Mononuclear cell (primary cell): ENCODE data around the gene MAGEA2B. TPM values are rescaled to one million over a fixed set of nuclear protein-coding genes. Genes with fewer than 3 reads are reported as not detected.
"Not testable (repeated sequence)": the region's sequence is repeated elsewhere in the genome, so short reads cannot be mapped to it uniquely, and the experiment has no call there.

Experiments
- H3K27me3 ChIP-seq: 2 replicates; pipeline ENCODE4 v1.6.0; 2011; ENCODE audit warnings: low read length, control low read depth; ENCODE audit not compliant: insufficient read depth
- H3K4me1 ChIP-seq: 2 replicates; pipeline ENCODE4 v1.5.1; 2011; ENCODE audit warnings: mild to moderate bottlenecking, low read length, control low read depth; ENCODE audit not compliant: insufficient read depth
- H3K4me3 ChIP-seq: 2 replicates; pipeline ENCODE4 v1.5.1; 2011; ENCODE audit warnings: mild to moderate bottlenecking, low read length, moderate library complexity
- H3K9me3 ChIP-seq: 2 replicates; pipeline ENCODE4 v1.5.1; 2011; ENCODE audit warnings: low read depth, mild to moderate bottlenecking, control low read depth, low read length
- total RNA-seq: library from RNA; depleted of rRNA; stranded (reverse); fragments of >200 nt; gene quantifications from one replicate; pipeline ENCODE4 v1.2.3, GENCODE V29; 2012

The MAGEA2B gene, protein sequence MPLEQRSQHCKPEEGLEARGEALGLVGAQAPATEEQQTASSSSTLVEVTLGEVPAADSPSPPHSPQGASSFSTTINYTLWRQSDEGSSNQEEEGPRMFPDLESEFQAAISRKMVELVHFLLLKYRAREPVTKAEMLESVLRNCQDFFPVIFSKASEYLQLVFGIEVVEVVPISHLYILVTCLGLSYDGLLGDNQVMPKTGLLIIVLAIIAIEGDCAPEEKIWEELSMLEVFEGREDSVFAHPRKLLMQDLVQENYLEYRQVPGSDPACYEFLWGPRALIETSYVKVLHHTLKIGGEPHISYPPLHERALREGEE
- total RNA-seq, result 0.10 TPM

DNA sequence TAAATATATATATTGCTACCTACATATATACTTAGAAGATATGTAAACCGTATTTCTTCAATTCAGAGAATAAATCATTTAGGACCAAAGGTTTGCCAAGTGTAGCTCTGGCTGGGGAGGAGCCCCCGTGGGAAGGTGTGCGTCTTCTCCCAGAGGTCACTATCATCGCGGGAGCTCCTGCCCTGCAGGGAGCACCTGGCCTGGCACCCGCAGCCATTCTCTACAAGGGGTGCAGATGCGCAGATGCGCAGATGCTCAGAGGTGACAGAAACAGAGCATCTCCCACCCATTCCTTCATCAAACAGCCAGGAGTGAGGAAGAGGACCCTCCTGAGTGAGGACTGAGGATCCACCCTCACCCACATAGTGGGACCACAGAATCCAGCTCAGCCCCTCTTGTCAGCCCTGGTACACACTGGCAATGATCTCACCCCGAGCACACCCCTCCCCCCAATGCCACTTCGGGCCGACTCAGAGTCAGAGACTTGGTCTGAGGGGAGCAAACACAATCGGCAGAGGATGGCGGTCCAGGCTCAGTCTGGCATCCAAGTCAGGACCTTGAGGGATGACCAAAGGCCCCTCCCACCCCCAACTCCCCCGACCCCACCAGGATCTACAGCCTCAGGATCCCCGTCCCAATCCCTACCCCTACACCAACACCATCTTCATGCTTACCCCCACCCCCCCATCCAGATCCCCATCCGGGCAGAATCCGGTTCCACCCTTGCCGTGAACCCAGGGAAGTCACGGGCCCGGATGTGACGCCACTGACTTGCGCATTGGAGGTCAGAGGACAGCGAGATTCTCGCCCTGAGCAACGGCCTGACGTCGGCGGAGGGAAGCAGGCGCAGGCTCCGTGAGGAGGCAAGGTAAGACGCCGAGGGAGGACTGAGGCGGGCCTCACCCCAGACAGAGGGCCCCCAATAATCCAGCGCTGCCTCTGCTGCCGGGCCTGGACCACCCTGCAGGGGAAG lies at the start of gene MAGEA2B:
TSS of gene MAGEA2B (plus strand) at position 814 of the 973 bp plus-strand sequence. CDS start 2,479 bp downstream, outside the sequence.
- H3K4me1 ChIP-seq, H3K27me3 ChIP-seq, H3K9me3 ChIP-seq, H3K4me3 ChIP-seq: not testable (repeated sequence)

DNA sequence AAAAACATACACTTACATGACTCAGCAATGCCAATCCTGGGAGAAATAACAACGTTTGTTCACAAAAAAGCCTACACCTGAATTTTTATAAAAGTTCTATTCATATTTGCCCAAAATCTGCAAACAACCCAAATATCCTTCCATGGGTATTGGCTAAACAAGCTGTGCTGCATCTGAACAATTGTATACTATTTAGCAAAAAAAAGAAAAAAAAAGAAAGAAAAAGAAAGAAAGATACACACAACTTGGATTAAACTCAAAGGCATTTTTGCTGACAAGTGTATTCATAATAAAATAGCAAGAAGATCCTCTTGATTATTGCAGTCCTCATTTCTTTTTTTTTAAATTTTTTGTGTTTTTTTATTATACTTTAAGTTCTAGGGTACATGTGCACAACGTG lies 40.3 kb upstream of the MAGEA2B start:
- H3K9me3 ChIP-seq, result no peaks in the 10 kb centered on the region
- no peaks in the 10 kb centered on the region for H3K27me3 ChIP-seq
- H3K4me1 ChIP-seq, result no peaks in the 10 kb centered on the region
- H3K4me3 ChIP-seq, result no peak overlapping the region

DNA sequence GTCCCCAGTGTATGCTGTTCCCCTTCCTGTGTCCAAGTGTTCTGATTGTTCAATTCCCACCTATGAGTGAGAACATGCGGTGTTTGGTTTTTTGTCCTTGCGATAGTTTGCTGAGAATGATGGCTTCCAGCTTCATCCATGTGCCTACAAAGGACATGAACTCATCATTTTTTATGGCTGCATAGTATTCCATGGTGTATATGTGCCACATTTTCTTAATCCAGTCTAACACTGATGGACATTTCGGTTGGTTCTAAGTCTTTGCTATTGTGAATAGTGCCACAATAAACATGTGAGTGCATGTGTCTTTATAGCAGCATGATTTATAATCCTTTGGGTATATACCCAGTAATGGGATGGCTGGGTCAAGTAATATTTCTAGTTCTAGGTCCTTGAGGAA lies 39.8 kb upstream of the MAGEA2B start:
- H3K4me1 ChIP-seq, H3K9me3 ChIP-seq, H3K4me3 ChIP-seq, H3K27me3 ChIP-seq: not testable (repeated sequence)

DNA sequence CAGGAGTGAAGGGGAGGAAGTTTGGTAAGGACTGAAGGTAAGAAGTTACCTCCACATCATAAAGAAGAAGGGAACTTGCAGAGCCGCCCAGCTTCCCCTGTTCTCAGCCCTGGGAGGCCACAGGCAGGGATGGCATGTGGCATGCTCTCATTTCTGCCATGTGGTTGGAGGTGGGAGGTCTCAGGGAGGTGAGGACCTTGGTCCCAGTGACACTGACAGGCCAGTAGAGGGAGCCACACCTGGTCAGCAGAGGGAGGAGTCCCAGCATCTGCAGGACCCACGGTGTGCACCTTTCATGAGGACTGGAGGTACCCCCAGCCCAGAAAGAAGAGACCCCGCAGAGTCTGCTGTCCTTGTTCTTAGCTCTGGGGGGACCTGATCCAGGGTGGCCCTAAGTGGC lies 33.4 kb upstream of the MAGEA2B start:
- H3K9me3 ChIP-seq, H3K4me1 ChIP-seq, H3K4me3 ChIP-seq, H3K27me3 ChIP-seq: not testable (repeated sequence)

DNA sequence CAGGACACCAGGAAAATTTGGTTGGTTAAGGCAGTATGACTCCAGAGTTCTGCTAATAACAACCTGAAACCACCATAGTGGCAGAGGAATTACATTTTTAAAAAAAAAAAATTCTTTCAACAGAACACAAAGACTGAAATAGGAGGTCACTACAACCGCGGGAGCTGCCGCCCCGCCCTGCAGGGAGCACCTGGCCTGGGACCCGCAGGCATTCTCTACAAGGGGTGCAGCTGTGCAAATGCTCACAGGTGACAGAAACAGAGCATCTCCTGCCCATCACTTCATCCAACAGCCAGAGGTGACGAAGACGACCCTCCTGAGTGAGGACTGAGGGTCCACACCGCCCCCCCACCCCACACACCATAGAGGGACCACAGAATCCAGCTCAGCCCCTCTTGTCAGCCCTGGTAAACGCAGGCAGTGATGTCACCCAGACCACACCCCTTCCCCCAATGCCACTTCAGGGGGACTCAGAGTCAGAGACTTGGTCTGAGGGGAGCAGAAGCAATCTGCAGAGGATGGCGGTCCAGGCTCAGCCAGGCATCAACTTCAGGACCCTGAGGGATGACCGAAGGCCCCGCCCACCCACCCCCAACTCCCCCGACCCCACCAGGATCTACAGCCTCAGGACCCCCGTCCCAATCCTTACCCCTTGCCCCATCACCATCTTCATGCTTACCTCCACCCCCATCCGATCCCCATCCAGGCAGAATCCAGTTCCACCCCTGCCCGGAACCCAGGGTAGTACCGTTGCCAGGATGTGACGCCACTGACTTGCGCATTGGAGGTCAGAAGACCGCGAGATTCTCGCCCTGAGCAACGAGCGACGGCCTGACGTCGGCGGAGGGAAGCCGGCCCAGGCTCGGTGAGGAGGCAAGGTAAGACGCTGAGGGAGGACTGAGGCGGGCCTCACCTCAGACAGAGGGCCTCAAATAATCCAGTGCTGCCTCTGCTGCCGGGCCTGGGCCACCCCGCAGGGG lies 16.2 kb upstream of the MAGEA2B start, which contains the start of gene MAGEA3:
TSS of gene MAGEA3 (plus strand) at position 843 of the 980 bp plus-strand sequence. CDS start 2,039 bp downstream, outside the sequence.
- H3K9me3 ChIP-seq, H3K4me1 ChIP-seq, H3K4me3 ChIP-seq, H3K27me3 ChIP-seq: not testable (repeated sequence)

DNA sequence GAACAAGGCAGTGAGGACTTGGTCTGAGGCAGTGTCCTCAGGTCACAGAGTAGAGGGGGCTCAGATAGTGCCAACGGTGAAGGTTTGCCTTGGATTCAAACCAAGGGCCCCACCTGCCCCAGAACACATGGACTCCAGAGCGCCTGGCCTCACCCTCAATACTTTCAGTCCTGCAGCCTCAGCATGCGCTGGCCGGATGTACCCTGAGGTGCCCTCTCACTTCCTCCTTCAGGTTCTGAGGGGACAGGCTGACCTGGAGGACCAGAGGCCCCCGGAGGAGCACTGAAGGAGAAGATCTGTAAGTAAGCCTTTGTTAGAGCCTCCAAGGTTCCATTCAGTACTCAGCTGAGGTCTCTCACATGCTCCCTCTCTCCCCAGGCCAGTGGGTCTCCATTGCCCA lies 14.0 kb upstream of the MAGEA2B start:
- not testable (repeated sequence) for H3K4me1 ChIP-seq, H3K9me3 ChIP-seq, H3K4me3 ChIP-seq, H3K27me3 ChIP-seq

DNA sequence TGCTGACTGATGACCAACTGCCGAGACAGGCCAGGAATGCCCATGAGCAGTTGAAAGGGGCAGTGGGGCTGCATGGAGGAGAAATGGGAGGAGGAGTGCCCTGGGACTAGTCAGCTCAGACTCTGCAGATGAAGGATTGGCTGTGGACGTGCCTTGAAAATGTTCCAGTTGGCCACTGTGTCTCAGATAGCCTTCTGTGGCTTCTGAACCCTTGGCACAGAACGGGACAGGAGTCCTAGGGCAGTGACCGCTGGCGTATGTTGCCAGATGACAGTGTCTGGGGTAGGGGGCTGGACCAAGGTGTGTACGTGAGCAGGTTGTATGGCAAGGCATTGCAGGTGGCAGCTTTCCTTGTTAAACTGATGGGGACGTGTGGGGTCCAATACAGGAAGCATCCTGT lies 7.9 kb upstream of the MAGEA2B start:
- H3K4me3 ChIP-seq, result not testable (repeated sequence)

DNA sequence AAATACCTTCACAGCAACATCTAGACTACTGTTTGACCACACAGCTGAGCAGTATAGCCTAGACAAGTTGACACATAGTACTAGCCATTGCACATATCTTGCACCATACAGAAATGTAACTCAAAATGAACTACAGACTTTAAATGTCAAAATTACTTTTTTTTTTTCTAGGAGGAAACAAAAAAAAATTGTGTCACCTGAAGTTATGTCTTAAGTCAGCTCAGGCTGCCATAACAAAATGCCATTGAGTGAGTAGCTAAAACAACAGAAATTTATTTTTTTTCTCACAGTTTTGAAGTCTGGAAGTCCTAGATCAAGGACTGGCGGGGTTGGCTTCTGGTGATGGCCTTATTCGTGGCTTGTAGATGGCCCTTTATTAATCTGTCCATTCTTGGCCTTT lies 5.3 kb upstream of the MAGEA2B start, which contains the start of gene CSAG2:
TSS of gene CSAG2 (minus strand) at position 101 of the 400 bp plus-strand sequence. CDS start 161 bp downstream, outside the sequence.
- not testable (repeated sequence) for H3K9me3 ChIP-seq, H3K4me3 ChIP-seq, H3K27me3 ChIP-seq, H3K4me1 ChIP-seq

More for the DNA sequence above, 7.9 kb upstream of the MAGEA2B start:
- H3K4me1 ChIP-seq, H3K9me3 ChIP-seq, H3K27me3 ChIP-seq: not testable (repeated sequence)

DNA sequence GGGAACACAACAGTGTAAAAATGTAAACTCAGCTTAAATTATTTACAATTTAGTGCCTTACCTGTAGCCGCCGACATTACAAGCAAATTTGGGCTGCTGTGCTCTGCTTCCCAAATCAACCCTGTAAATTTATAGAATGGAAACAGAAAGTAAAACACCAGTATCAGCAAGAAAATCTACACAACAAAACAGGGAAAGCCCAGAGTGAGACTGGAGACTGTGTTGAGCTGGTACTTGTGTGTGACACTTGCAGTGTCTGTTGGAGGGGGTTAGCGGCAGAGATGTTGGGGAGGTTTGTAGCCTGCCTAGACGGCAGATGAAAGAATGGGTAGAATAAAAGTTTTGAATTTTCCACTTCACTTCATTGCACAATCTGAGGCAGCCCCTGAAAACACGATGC lies 1.2 kb upstream of the MAGEA2B start:
- not testable (repeated sequence) for H3K27me3 ChIP-seq, H3K9me3 ChIP-seq, H3K4me3 ChIP-seq, H3K4me1 ChIP-seq

DNA sequence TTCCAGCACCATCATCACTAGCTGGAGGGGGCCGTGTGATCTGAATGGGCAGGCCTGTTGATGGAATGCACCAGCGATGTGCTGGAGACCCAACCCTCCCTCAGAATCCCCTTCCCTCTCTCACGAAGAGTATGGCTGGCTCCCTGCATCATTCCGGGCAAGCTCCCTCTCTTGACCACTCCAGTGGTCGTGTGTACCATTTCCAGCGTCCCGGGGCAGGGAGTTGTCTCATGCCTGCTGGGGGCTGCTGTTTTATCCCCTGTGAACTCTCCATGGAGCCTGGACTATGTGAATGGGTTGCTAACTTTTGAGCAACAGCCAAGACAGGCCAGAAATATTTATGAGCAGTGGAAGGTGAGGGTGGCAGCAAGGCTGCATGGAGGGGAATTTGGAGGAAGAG lies 11.0 kb downstream of the MAGEA2B start:
- H3K4me3 ChIP-seq, result no peak overlapping the region
- no peaks in the 10 kb centered on the region for H3K9me3 ChIP-seq
- H3K4me1 ChIP-seq, result no peaks in the 10 kb centered on the region
- H3K27me3 ChIP-seq, result no peaks in the 10 kb centered on the region

DNA sequence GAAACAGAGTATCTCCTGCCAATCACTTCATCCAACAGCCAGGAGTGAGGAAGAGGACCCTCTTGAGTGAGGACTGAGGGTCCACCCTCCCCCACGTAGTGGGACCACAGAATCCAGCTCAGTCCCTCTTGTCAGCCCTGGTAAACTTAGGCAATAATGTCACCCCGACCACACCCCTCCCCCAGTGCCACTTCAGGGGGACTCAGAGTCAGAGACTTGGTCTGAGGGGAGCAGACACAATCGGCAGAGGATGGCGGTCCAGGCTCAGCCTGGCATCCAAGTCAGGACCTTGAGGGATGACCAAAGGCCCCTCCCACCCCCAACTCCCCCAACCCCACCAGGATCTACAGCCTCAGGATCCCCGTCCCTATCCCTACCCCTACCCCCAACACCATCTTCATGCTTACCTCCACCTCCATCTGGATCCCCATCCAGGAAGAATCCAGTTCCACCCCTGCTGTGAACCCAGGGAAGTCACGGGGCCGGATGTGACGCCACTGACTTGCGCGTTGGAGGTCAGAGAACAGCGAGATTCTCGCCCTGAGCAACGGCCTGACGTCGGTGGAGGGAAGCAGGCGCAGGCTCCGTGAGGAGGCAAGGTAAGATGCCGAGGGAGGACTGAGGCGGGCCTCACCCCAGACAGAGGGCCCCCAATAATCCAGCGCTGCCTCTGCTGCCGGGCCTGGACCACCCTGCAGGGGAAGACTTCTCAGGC lies 19.0 kb downstream of the MAGEA2B start, which contains the start of the genes CSAG1 and MAGEA12:
TSS of gene CSAG1 (minus strand) at position 461 of the 715 bp plus-strand sequence. CDS start 1,261 bp downstream, outside the sequence.
TSS of gene MAGEA12 (plus strand) at position 497 of the 715 bp plus-strand sequence. CDS start 2,405 bp downstream, outside the sequence.
- Histone ChIP-seq H3K4me3 (no peak within 1 kb of the TSS), H3K27me3 (no peaks in the 10 kb centered on the region), H3K4me1 (no peaks in the 10 kb centered on the region), H3K9me3 (no peaks in the 10 kb centered on the region)

DNA sequence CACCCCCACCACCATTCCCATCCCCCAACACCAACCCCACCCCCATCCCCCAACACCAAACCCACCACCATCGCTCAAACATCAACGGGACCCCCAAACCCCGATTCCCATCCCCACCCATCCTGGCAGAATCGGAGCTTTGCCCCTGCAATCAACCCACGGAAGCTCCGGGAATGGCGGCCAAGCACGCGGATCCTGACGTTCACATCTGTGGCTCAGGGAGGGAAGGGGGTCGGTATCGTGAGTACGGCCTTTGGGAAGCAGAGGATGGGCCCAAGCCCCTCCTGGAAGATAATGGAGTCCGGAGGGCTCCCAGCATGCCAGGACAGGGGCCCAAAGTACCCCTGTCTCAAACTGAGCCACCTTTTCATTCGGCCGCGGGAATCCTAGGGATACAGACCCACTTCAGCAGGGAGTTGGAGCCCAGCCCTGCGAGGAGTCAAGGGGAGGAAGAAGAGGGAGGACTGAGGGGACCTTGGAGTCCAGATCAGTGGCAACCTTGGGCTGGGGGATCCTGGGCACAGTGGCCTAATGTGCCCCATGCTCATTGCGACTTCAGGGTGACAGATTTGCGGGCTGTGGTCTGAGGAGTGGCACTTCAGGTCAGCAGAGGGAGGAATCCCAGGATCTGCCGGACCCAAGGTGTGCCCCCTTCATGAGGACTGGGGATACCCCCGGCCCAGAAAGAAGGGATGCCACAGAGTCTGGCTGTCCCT lies 19.9 kb downstream of the MAGEA2B start:
- H3K9me3 ChIP-seq, H3K4me1 ChIP-seq, H3K27me3 ChIP-seq, H3K4me3 ChIP-seq: not testable (repeated sequence)

DNA sequence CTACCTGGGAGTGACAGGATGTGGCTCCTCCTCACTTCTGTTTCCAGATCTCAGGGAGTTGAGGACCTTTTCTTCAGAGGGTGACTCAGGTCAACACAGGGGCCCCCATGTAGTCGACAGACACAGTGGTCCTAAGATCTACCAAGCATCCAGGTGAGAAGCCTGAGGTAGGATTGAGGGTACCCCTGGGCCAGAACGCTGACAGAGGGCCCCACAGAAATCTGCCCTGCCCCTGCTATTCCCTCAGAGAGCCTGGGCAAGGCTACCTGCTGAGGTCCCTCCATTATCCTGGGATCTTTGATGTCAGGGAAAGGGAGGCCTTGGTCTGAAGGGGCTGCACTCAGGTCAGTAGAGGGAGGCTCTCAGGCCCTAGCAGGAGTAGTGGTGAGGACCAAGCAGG lies 20.7 kb downstream of the MAGEA2B start:
- no peaks in the 10 kb centered on the region for H3K27me3 ChIP-seq
- no peaks in the 10 kb centered on the region for H3K9me3 ChIP-seq

More for the DNA sequence above, 20.7 kb downstream of the MAGEA2B start:
- Histone ChIP-seq H3K4me3 (no peak overlapping the region), H3K4me1 (no peaks in the 10 kb centered on the region)
